ENCODE results near the gene TMEM151B.

- TF ChIP-seq CTCF (IDR thresholded peaks at IDR 0.05) (no peak), POLR2A (IDR thresholded peaks at IDR 0.05) (no peak), POLR2AphosphoS5 (IDR thresholded peaks at IDR 0.05) (no peak)
These were observed 2.8 kb downstream of the TMEM151B start for GRCh38 chr6:44272999-44273566.

Measured in upper lobe of left lung (tissue), 4 donors.